Mononuclear cell (primary cell): ENCODE measurements around the gene SAE1. TPM values are rescaled to one million over a fixed set of nuclear protein-coding genes. Genes with fewer than 3 reads are reported as not detected.
A peak's percentile ranks its signal among the peaks of the same experiment; 100 is the strongest.

Source experiments
- H3K27me3 ChIP-seq: 2 replicates; pipeline ENCODE4 v1.6.0; 2011; ENCODE audit warnings: low read length, control low read depth; ENCODE audit not compliant: insufficient read depth
- H3K4me1 ChIP-seq: 2 replicates; pipeline ENCODE4 v1.5.1; 2011; ENCODE audit warnings: mild to moderate bottlenecking, low read length, control low read depth; ENCODE audit not compliant: insufficient read depth
- H3K4me3 ChIP-seq: 2 replicates; pipeline ENCODE4 v1.5.1; 2011; ENCODE audit warnings: mild to moderate bottlenecking, low read length, moderate library complexity
- H3K9me3 ChIP-seq: 2 replicates; pipeline ENCODE4 v1.5.1; 2011; ENCODE audit warnings: low read depth, mild to moderate bottlenecking, control low read depth, low read length
- total RNA-seq: library from RNA; depleted of rRNA; stranded (reverse); fragments of >200 nt; gene quantifications from one replicate; pipeline ENCODE4 v1.2.3, GENCODE V29; 2012

The SAE1 gene
- total RNA-seq, 1 donor, result 29.5 TPM

GRCh38 chr19:47188507-47189033 is 57.9 kb downstream of the SAE1 start:
- Histone ChIP-seq H3K9me3 (no peaks in the 10 kb centered on the region), H3K27me3 (no peaks in the 10 kb centered on the region), H3K4me1 (peaks cover 44% of the 10 kb centered on the region), H3K4me3 (no peak overlapping the region)

- Histone ChIP-seq H3K27me3 (no peaks in the 10 kb centered on the region), H3K9me3 (no peaks in the 10 kb centered on the region), H3K4me3 (no peak overlapping the region), H3K4me1 (peaks cover 44% of the 10 kb centered on the region)
Measured at GRCh38 chr19:47190167-47190727, 59.6 kb downstream of the SAE1 start.

GRCh38 chr19:47195434-47195833 is 64.8 kb downstream of the SAE1 start:
- Histone ChIP-seq H3K4me3 (no peak overlapping the region), H3K27me3 (no peaks in the 10 kb centered on the region), H3K4me1 (peaks cover 8% of the 10 kb centered on the region), H3K9me3 (no peaks in the 10 kb centered on the region)

GRCh38 chr19:47197141-47197540 is 66.5 kb downstream of the SAE1 start:
- no peak overlapping the region for H3K4me3 ChIP-seq
- no peaks in the 10 kb centered on the region for H3K27me3 ChIP-seq
- no peaks in the 10 kb centered on the region for H3K4me1 ChIP-seq
- no peaks in the 10 kb centered on the region for H3K9me3 ChIP-seq

GRCh38 chr19:47200530-47200929 is 69.9 kb downstream of the SAE1 start:
- Histone ChIP-seq H3K4me1 (no peaks in the 10 kb centered on the region), H3K9me3 (no peaks in the 10 kb centered on the region), H3K27me3 (no peaks in the 10 kb centered on the region), H3K4me3 (no peak overlapping the region)

GRCh38 chr19:47203254-47203653 is 72.6 kb downstream of the SAE1 start:
- Histone ChIP-seq H3K27me3 (no peaks in the 10 kb centered on the region), H3K4me1 (no peaks in the 10 kb centered on the region), H3K9me3 (no peaks in the 10 kb centered on the region), H3K4me3 (no peak overlapping the region)

GRCh38 chr19:47209319-47210179 is 78.9 kb downstream of the SAE1 start:
- Histone ChIP-seq H3K27me3 (no peaks in the 10 kb centered on the region), H3K4me3 (no peak overlapping the region), H3K4me1 (peaks cover 11% of the 10 kb centered on the region), H3K9me3 (no peaks in the 10 kb centered on the region)

- peaks cover 11% of the 10 kb centered on the region for H3K4me1 ChIP-seq
- no peaks in the 10 kb centered on the region for H3K9me3 ChIP-seq
- H3K27me3 ChIP-seq, result no peaks in the 10 kb centered on the region
- H3K4me3 ChIP-seq, result no peak overlapping the region
Measured at GRCh38 chr19:47210180-47210490, 79.5 kb downstream of the SAE1 start.

- H3K4me1 ChIP-seq, result peaks cover 11% of the 10 kb centered on the region
- no peaks in the 10 kb centered on the region for H3K27me3 ChIP-seq
- H3K9me3 ChIP-seq, result no peaks in the 10 kb centered on the region
- no peak overlapping the region for H3K4me3 ChIP-seq
Measured at GRCh38 chr19:47210689-47211316, 80.2 kb downstream of the SAE1 start.

- Histone ChIP-seq H3K9me3 (no peaks in the 10 kb centered on the region), H3K4me1 (peaks cover 8% of the 10 kb centered on the region), H3K4me3 (no peak overlapping the region), H3K27me3 (no peaks in the 10 kb centered on the region)
Measured at GRCh38 chr19:47215581-47215980, 84.9 kb downstream of the SAE1 start.

GRCh38 chr19:47221080-47221841 is 90.6 kb downstream of the SAE1 start:
- no peaks in the 10 kb centered on the region for H3K9me3 ChIP-seq
- H3K4me3 ChIP-seq, result no peak overlapping the region
- peaks cover 6% of the 10 kb centered on the region for H3K4me1 ChIP-seq
- no peaks in the 10 kb centered on the region for H3K27me3 ChIP-seq

- Histone ChIP-seq H3K27me3 (no peaks in the 10 kb centered on the region), H3K4me3 (no peak overlapping the region)
Measured at GRCh38 chr19:47221890-47222289, 91.3 kb downstream of the SAE1 start.

GRCh38 chr19:47225746-47226425 is 95.3 kb downstream of the SAE1 start:
- peak overlapping the region; percentile 63 for H3K4me3 ChIP-seq
- H3K4me1 ChIP-seq, result peaks cover 43% of the 10 kb centered on the region
- H3K27me3 ChIP-seq, result no peaks in the 10 kb centered on the region
- no peaks in the 10 kb centered on the region for H3K9me3 ChIP-seq

More at GRCh38 chr19:47221890-47222289, 91.3 kb downstream of the SAE1 start:
- H3K4me1 ChIP-seq, result peaks cover 12% of the 10 kb centered on the region
- no peaks in the 10 kb centered on the region for H3K9me3 ChIP-seq
